ENCODE data around the gene MRPS10.
"Not testable (repeated sequence)": the region's sequence is repeated elsewhere in the genome, so short reads cannot be mapped to it uniquely, and the experiment has no call there.

The MRPS10 gene

DNA sequence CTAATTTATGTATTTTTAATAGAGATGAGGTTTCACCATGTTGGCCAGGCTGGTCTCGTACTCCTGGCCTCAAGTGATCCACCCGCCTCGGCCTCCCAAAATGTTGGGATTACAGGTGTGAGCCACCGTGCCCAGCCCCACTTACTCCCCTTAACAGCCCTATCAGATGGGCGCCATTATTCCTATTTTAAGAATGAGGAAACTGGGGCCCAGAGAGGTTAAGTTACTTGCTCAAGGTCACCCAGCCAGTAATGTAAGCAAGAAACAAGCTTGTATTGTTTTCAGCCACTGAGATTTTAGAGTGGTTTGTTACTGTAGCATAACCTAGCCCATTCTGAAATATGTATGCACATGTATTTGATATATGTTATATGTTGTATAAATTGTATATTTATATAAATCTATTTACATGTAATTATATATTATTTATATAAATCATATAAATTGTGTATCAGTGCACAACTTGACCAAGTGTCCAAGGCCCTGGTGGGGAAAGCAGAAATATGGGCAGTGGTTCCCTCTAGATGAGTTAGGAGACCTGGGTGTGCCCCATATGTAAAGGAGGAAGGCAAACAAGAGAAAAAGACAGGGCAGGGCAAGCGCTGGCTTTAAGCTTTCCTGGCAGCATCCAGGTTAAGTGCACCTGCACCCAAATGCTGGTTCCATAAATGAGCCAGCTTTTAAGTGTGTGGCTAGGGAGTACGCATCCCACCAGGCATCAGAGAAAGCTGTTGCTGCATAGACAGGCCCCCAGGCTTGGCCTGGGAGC, 45.7 kb downstream of the MRPS10 start:
- DNase-seq, result no peak

GRCh38 chr6:42169780-42170179, 47.9 kb downstream of the MRPS10 start:
- DNase-seq, result not testable (repeated sequence)

DNA sequence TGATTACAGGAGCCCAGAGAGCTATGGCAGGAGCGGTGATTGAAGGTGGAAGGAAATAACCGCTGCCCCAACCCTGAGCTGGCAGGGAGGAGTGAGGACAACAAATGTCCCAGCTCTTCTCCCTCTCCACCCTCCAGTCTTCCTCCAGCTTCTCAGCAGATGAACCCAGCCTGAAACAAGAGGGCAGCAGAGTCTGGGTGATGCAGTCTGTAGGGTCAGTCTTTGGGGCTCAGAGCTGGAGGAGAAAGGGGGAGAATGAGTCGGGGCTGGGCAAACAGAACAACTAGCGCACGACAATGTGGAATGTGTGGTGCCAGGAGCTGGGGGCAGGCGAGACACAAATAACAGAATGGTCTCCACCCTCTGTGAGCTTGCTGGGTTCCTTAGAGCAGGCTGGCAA, 49.0 kb downstream of the MRPS10 start:
- no peak for DNase-seq

- DNase-seq, result peak; percentile 42
Measured at GRCh38 chr6:42166444-42167141, 51.1 kb downstream of the MRPS10 start.

- DNase-seq, result no peak
Measured at GRCh38 chr6:42165016-42165415, 52.6 kb downstream of the MRPS10 start.

GRCh38 chr6:42163981-42164380, 53.7 kb downstream of the MRPS10 start:
- DNase-seq, result no peak

DNA sequence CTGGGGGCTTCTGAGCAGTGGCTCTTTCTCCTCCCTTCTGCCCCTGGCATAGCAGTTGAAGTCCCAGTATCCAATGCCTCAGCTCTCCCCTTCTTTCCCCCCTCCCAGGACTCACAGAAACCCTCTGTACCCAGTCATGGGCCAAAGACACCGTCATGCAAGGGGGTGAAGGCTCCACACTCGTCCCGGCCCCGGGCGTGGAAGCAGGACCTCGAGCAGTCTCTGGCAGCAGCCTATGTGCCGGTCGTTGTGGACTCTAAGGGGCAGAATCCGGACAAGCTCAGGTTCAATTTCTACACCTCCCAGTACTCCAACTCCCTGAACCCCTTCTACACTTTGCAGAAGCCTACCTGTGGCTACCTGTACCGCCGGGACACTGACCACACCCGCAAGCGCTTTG, 54.8 kb downstream of the MRPS10 start:
- DNase-seq, result no peak

- DNase-seq, result no peak
Measured at GRCh38 chr6:42162384-42162783, 55.3 kb downstream of the MRPS10 start.

- DNase-seq, result no peak
Measured at GRCh38 chr6:42159431-42160024, 58.1 kb downstream of the MRPS10 start.

DNA sequence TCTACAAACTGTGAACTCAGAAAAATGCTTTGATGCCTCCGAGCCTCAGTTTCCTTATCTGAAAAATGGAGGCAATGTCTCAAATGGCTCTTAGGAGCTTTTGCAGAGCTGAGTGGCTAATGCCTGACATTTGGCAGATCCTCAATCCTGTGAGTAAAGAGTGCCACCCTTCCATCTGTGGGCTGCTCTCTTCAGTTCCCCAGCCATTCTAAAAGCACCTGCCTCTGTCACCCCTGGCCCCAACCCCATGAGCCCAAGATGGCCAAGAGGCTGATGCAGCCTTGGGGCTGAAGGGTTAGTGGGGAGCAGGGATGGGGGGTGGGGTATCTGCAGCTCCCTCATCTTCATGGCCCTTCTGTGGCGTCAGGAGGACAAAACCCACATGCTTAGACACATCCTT, 59.0 kb downstream of the MRPS10 start:
- DNase-seq, result no peak

DNA sequence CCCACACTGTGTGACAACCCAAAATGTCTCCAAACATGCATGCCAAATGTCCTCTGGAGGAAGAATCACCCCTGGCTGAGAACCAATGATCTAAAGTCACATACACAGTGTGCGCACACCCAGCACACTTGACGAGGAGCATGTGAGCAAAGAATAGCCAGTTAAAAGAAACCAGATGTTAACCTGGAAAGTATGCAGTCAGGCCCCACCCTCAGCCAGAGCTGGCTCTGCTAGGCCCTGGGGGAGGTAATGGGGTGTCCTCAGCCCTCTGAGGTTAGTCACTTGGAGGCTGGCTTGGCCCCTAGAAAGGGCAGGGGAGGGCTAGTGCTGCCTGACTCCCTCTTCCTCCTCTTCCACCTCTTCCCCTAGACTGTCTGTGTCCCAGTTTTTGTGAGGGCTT, 59.6 kb downstream of the MRPS10 start:
- no peak for DNase-seq

Measured in NCI-H1694 treated with DMSO at 0.1 percent for 48 hours (cell line).